ENCODE data around the gene HSD17B2. TPM values are rescaled to one million over a fixed set of nuclear protein-coding genes. Genes with fewer than 3 reads are reported as not detected.

The HSD17B2 gene
- total RNA-seq, 2 donors from 2014 or later: 12.2 to 24.1 TPM

- intact Hi-C loops (cut with DNase I): no loop called here
- no peak for DNase-seq
- no peak for ATAC-seq
Observed at GRCh38 chr16:82082543-82083244, 47.6 kb downstream of the HSD17B2 start.

GRCh38 chr16:82083710-82084353 is 48.8 kb downstream of the HSD17B2 start:
- H3K4me3 ChIP-seq: no peak overlapping the region
- intact Hi-C loops (cut with DNase I): no loop called here
- no peak for TF ChIP-seq POLR2A (IDR thresholded peaks at IDR 0.05)
- TF ChIP-seq CTCF (IDR thresholded peaks at IDR 0.05): no peak
- no peak overlapping the region for H3K27ac ChIP-seq
- no peak for DNase-seq
- H3K27me3 ChIP-seq: no peaks in the 10 kb centered on the region
- no peaks in the 10 kb centered on the region for H3K36me3 ChIP-seq (replicated peaks in 1 of 2; ENCODE audit: insufficient read depth in 1 of 2, low read depth in 2 of 2)
- H3K4me1 ChIP-seq: no peaks in the 10 kb centered on the region
- no peak for ATAC-seq
- H3K9me3 ChIP-seq: peaks cover 0 to 3% (median 0%) of the 10 kb centered on the region in 3 donors
- 68 to 77% methylated on average over 6 of the region's 6 CpGs for WGBS, 2 donors

More at GRCh38 chr16:82082543-82083244, 47.6 kb downstream of the HSD17B2 start:
- Histone ChIP-seq H3K27ac (no peak overlapping the region), H3K36me3 (replicated peaks in 1 of 2; ENCODE audit: insufficient read depth in 1 of 2, low read depth in 2 of 2) (no peaks in the 10 kb centered on the region), H3K27me3 (no peaks in the 10 kb centered on the region), H3K4me3 (no peak overlapping the region), H3K4me1 (no peaks in the 10 kb centered on the region), H3K9me3 (peaks cover 0 to 3% (median 0%) of the 10 kb centered on the region in 3 donors)
- WGBS, 2 donors: 83 to 85% methylated on average over 2 of the region's 2 CpGs
- TF ChIP-seq CTCF (IDR thresholded peaks at IDR 0.05): no peak
- no peak for TF ChIP-seq POLR2A (IDR thresholded peaks at IDR 0.05)

DNA sequence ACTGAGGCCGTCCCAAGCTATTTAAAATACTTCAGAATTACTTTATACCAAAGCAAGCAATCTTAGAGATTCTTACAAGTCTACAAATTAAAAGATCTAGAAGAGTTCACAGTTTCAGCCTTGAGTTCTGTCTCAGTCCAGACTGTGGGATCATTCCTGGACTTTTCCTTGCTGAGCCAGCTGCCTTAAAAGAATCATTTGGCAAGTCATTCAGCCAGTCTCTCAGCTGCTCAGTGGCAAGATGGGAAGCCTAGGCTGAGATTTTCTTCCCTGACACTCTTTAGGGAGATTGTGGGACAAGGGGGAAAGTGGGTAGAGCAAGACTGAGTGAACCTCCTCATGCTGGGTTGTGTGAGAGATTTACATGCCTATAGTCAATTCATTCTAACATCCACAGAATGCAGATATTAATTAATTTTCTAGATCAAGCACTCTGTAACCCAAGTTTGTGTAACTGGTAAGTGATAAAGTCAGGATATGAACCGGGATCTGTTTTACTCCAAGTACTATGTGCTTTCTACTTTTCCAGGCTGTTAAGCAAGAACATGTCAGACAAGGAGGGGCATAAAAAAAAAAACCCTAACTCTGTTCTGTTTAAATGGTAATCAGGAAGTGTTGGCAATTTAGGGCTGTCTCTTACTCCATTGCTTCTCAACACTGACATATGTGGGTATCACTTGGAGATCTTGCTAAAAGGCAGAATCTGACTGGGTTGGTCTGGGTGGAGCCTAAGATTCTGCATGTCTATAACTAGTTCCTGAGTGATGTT is 50.1 kb downstream of the HSD17B2 start:
- ATAC-seq: no peak
- intact Hi-C loops (cut with DNase I): no loop called here
- TF ChIP-seq POLR2A (IDR thresholded peaks at IDR 0.05): no peak
- no peak for TF ChIP-seq CTCF (IDR thresholded peaks at IDR 0.05)

GRCh38 chr16:82088483-82088882 is 53.4 kb downstream of the HSD17B2 start:
- no peak for DNase-seq
- Histone ChIP-seq H3K27me3 (no peaks in the 10 kb centered on the region), H3K4me1 (no peaks in the 10 kb centered on the region), H3K4me3 (no peak overlapping the region), H3K27ac (no peak overlapping the region), H3K36me3 (replicated peaks in 1 of 2; ENCODE audit: insufficient read depth in 1 of 2, low read depth in 2 of 2) (no peaks in the 10 kb centered on the region), H3K9me3 (no peaks in the 10 kb centered on the region)
- intact Hi-C loops (cut with DNase I): no loop called here
- WGBS, 2 donors: 63 to 65% methylated on average over 4 of the region's 4 CpGs
- ATAC-seq: no peak
- TF ChIP-seq POLR2A (IDR thresholded peaks at IDR 0.05): no peak
- no peak for TF ChIP-seq CTCF (IDR thresholded peaks at IDR 0.05)

More for the DNA sequence above, 50.1 kb downstream of the HSD17B2 start:
- H3K4me3 ChIP-seq: no peak overlapping the region
- DNase-seq: no peak
- H3K27ac ChIP-seq: no peak overlapping the region
- no peaks in the 10 kb centered on the region for H3K27me3 ChIP-seq
- 67 to 76% methylated on average over 2 of the region's 2 CpGs for WGBS, 2 donors
- no peaks in the 10 kb centered on the region for H3K36me3 ChIP-seq (replicated peaks in 1 of 2; ENCODE audit: insufficient read depth in 1 of 2, low read depth in 2 of 2)
- no peaks in the 10 kb centered on the region for H3K4me1 ChIP-seq
- peaks cover 0 to 1% (median 0%) of the 10 kb centered on the region in 3 donors for H3K9me3 ChIP-seq
